HEK293T (cell line): ENCODE results near the gene CEP41.

ENCODE experiments used
- CTCF ChIA-PET: fragments of 350-600 bp; formaldehyde crosslinking; extraction: SDS; loops from one replicate; lab custom pipeline; 2021; ENCODE audit warnings: antibody characterized with exemption, inconsistent platforms; lab: Yijun Ruan, JAX
- POLR2A ChIA-PET: fragments of 350-600 bp; formaldehyde crosslinking; extraction: SDS; loops from one replicate; lab custom pipeline; 2020; ENCODE audit warnings: antibody characterized with exemption, inconsistent platforms; lab: Yijun Ruan, JAX
- DNase-seq: peaks from one replicate; pipeline ENCODE4 v3.0.0; 2012; ENCODE audit warnings: mixed read lengths; ENCODE audit errors: extremely low spot score
- ARNT ChIP-seq: fragments of 450-650 bp; IDR thresholded peaks from 2 replicates; pipeline ENCODE4 v1.6.1; 2017; ENCODE audit warnings: mild to moderate bottlenecking
- BHLHE40 ChIP-seq: fragments of 450-650 bp; IDR thresholded peaks from 2 replicates; pipeline ENCODE4 v1.6.1; 2016; ENCODE audit warnings: mild to moderate bottlenecking, moderate library complexity, borderline replicate concordance
- CTBP1 ChIP-seq: fragments of 450-650 bp; IDR thresholded peaks from 2 replicates; pipeline ENCODE4 v1.6.1; 2016; ENCODE audit warnings: borderline replicate concordance
- ELF4 ChIP-seq: fragments of 450-650 bp; IDR thresholded peaks from 2 replicates; pipeline ENCODE4 v1.6.1; 2017; ENCODE audit warnings: antibody characterized with exemption
- FOXA1 ChIP-seq: fragments of 450-650 bp; IDR thresholded peaks from 2 replicates; pipeline ENCODE4 v1.6.1; 2016; ENCODE audit warnings: mild to moderate bottlenecking
- FOXK2 ChIP-seq: fragments of 450-650 bp; IDR thresholded peaks from 2 replicates; pipeline ENCODE4 v1.6.1; 2016; ENCODE audit warnings: mild to moderate bottlenecking
- FOXM1 ChIP-seq: fragments of 450-650 bp; IDR thresholded peaks from 2 replicates; pipeline ENCODE4 v1.6.1; 2017; ENCODE audit warnings: mild to moderate bottlenecking, borderline replicate concordance
- HDGF ChIP-seq: fragments of 450-650 bp; IDR thresholded peaks from 2 replicates; pipeline ENCODE4 v1.6.1; 2017; ENCODE audit warnings: antibody characterized with exemption, borderline replicate concordance
- L3MBTL2 ChIP-seq: fragments of 450-650 bp; conservative IDR thresholded peaks from 2 replicates; pipeline ENCODE4 v1.6.1; 2016; ENCODE audit warnings: mild to moderate bottlenecking
- LEF1 ChIP-seq: fragments of 450-650 bp; IDR thresholded peaks from 2 replicates; pipeline ENCODE4 v1.6.1; 2017; ENCODE audit warnings: mild to moderate bottlenecking, borderline replicate concordance
- NFRKB ChIP-seq: fragments of 450-650 bp; IDR thresholded peaks from 2 replicates; pipeline ENCODE4 v1.6.1; 2016; ENCODE audit warnings: mild to moderate bottlenecking, moderate library complexity
- PKNOX1 ChIP-seq: fragments of 450-650 bp; IDR thresholded peaks from 2 replicates; pipeline ENCODE4 v1.6.1; 2016
- SP1 ChIP-seq: fragments of 450-650 bp; IDR thresholded peaks from 2 replicates; pipeline ENCODE4 v1.6.1; 2017
- SUZ12 ChIP-seq: fragments of 450-650 bp; IDR thresholded peaks from 2 replicates; pipeline ENCODE4 v1.6.1; 2016; ENCODE audit warnings: mild to moderate bottlenecking
- TARDBP ChIP-seq: fragments of 450-650 bp; IDR thresholded peaks from 2 replicates; pipeline ENCODE4 v1.6.1; 2016
- ZNF384 ChIP-seq: fragments of 450-650 bp; IDR thresholded peaks from 2 replicates; pipeline ENCODE4 v1.6.1; 2016

CEP41 gene

GRCh38 chr7:130418306-130418705 lies 22.5 kb downstream of the CEP41 start:
- DNase-seq, result no peak
- ChIA-PET POLR2A (no interaction called here), CTCF (no interaction called here)
- no peak for TF ChIP-seq NFRKB
- TF ChIP-seq FOXK2, result no peak
- no peak for TF ChIP-seq SUZ12
- TF ChIP-seq FOXM1, result no peak
- no peak for TF ChIP-seq TARDBP
- no peak for TF ChIP-seq LEF1
- TF ChIP-seq ZNF384, result no peak
- TF ChIP-seq PKNOX1, result no peak
- no peak for TF ChIP-seq L3MBTL2
- no peak for TF ChIP-seq ELF4
- no peak for TF ChIP-seq CTBP1
- TF ChIP-seq SP1, result no peak
- TF ChIP-seq ARNT, result no peak
- TF ChIP-seq BHLHE40, result no peak
- no peak for TF ChIP-seq HDGF
- no peak for TF ChIP-seq FOXA1

- TF ChIP-seq SP1, result no peak
- POLR2A ChIA-PET, result no interaction called here
- CTCF ChIA-PET, result no interaction called here
- no peak for DNase-seq
Measured at GRCh38 chr7:130417213-130417612, 23.6 kb downstream of the CEP41 start.

- TF ChIP-seq HDGF (no peak), TARDBP (no peak), PKNOX1 (no peak), FOXK2 (no peak), CTBP1 (no peak), ZNF384 (no peak), FOXM1 (no peak), L3MBTL2 (no peak), SP1 (no peak), FOXA1 (no peak), ELF4 (no peak), ARNT (no peak), LEF1 (no peak), NFRKB (no peak), BHLHE40 (no peak), SUZ12 (no peak)
- no peak for DNase-seq
- CTCF ChIA-PET, result no interaction called here
- POLR2A ChIA-PET, result no interaction called here
Measured at GRCh38 chr7:130415006-130415405, 25.8 kb downstream of the CEP41 start.

GRCh38 chr7:130413201-130413600 lies 27.6 kb downstream of the CEP41 start:
- TF ChIP-seq L3MBTL2 (no peak), HDGF (no peak), BHLHE40 (no peak), CTBP1 (no peak), SUZ12 (no peak), TARDBP (no peak), FOXA1 (no peak), NFRKB (no peak), ARNT (no peak)
- no peak for DNase-seq
- ChIA-PET POLR2A (no interaction called here), CTCF (no interaction called here)

GRCh38 chr7:130410868-130411541 lies 29.8 kb downstream of the CEP41 start:
- TF ChIP-seq FOXM1, result no peak
- TF ChIP-seq PKNOX1, result no peak
- no peak for TF ChIP-seq ZNF384
- TF ChIP-seq FOXA1, result no peak
- TF ChIP-seq SP1, result no peak
- no peak for TF ChIP-seq ARNT
- no peak for TF ChIP-seq HDGF
- no peak for TF ChIP-seq BHLHE40
- no peak for TF ChIP-seq ELF4
- no peak for TF ChIP-seq LEF1
- no peak for TF ChIP-seq TARDBP
- no peak for TF ChIP-seq NFRKB
- TF ChIP-seq FOXK2, result no peak
- no peak for TF ChIP-seq SUZ12
- no peak for TF ChIP-seq L3MBTL2
- no peak for TF ChIP-seq CTBP1
- POLR2A ChIA-PET, result no interaction called here
- CTCF ChIA-PET, result interaction anchor here (0.5 to 1.3 kb wide), 2 partner anchors 12 to 657 kb away, joined by 3 read pairs; no protein-coding TSS in a partner anchor
- no peak for DNase-seq

- TF ChIP-seq PKNOX1, result no peak
- no peak for TF ChIP-seq ARNT
- no peak for TF ChIP-seq ZNF384
- TF ChIP-seq HDGF, result no peak
- no peak for TF ChIP-seq SUZ12
- no peak for TF ChIP-seq FOXM1
- no peak for TF ChIP-seq L3MBTL2
- no peak for TF ChIP-seq FOXA1
- no peak for TF ChIP-seq SP1
- no peak for TF ChIP-seq CTBP1
- no peak for TF ChIP-seq BHLHE40
- no peak for TF ChIP-seq NFRKB
- TF ChIP-seq TARDBP, result no peak
- no peak for TF ChIP-seq LEF1
- POLR2A ChIA-PET, result no interaction called here
- CTCF ChIA-PET, result no interaction called here
- no peak for DNase-seq
Measured at GRCh38 chr7:130409712-130410072, 31.1 kb downstream of the CEP41 start.
